Stimulated activated CD8-positive, alpha-beta memory T cell treated with anti-CD3 and anti-CD28 coated beads, Interleukin-2, amount 100 ng/mL, for 48 hours (primary cell): ENCODE measurements around the gene CRABP1.

Experiments used
- DNase-seq, 2 donors: peaks; one replicate each; pipeline ENCODE4 v3.0.0-alpha.2; 2020; ENCODE audit warnings: low read depth in 2 of 2

CRABP1 gene

DNA sequence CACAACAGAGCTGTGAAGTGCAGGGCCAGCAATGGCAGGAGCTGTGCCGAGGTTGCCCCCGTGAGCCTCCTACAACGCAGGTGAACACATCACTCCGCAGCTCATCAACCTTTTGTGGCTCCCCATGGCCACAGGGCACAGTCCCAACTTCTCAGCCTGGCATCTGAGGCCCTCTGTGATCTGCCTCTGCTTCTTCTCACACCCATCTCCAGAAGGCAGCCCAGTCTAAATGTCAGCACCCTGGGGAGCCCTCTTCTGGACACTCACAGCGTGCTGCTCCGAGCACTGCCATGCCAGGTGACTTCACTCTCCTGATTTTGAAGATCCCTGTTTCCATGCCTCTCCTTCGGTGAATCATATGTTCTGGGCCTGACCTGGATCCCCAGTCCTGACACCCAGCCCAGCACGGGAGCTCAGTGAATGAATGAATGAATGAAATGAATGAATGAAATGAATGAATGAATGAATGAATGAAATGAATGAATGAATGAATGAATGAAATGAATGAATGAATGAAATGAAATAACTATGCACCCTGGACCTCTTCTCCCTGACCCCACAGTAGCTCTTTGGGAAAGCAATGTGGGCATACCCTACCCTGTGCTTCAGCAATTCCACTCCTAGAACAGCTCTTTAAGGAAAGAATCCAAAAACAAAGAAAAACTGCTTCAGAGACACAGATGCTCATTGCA is 22.9 kb upstream of the CRABP1 start:
- no peak for DNase-seq

- DNase-seq = no peak
Observed at GRCh38 chr15:78319588-78319987, 20.6 kb upstream of the CRABP1 start.

- no peak for DNase-seq
Observed at GRCh38 chr15:78320183-78320582, 20.0 kb upstream of the CRABP1 start.

GRCh38 chr15:78321041-78321570 is 19.0 kb upstream of the CRABP1 start:
- no peak for DNase-seq

DNA sequence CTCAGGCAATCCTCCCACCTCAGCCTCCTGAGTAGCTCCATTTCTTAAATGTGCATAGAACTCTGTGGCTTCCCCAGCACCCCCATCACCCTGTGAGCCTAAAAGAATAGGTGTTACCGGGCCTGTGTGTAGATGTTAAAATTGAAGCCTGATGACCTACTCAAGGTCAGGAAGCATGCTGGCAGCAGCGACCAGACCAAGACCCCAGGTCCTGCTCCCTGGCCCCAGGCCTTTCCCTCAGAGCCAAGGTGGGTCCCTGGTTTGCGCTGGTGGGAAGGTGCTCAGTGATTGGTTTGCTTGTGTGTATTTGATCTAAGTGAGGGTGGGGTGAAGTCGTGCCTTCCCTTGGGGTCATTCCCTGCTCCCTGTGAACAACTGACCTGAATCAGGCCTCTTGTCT is 18.4 kb upstream of the CRABP1 start:
- no peak for DNase-seq

DNA sequence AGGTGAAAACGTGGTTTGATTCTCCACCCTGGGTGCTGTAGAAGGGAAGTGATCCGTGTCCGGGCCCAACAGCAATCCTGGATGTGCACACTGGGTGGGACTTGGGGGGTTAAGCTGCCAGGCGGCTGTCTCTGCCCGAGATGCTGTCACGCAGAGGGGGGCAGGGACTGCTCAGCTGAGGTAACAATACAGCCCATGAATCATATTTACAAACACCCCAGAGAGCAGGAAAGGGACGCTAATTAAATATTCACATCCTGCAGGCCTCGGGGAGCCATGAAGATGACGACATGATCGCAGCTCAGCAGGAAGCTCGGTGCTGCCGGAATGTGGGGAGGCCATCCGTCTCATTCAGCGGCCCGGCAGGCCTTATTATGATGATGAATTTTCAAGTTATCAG is 17.9 kb upstream of the CRABP1 start:
- no peak for DNase-seq

- DNase-seq = no peak
Observed at GRCh38 chr15:78322724-78323521, 17.2 kb upstream of the CRABP1 start.

DNA sequence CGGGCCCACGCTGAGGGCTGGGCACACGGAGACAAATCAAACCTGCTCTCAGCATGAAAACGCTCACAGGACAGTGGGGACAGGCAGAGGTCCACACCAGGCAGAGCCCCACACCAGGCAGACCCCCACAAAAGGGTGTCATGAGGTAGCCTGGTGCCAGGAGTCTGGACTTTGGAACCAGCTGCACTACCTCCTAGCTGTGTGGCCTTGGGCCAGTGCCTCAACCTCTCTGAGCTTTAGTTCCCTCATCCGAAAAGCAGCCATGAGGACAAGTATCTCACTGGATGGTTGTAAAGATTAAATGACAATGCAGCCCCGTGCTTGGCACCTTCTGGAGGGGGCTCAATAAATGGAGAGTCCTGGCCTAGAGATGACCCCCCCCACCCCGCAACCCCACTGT is 16.5 kb upstream of the CRABP1 start:
- DNase-seq = no peak

- no peak for DNase-seq
Observed at GRCh38 chr15:78324144-78324543, 16.0 kb upstream of the CRABP1 start.

DNA sequence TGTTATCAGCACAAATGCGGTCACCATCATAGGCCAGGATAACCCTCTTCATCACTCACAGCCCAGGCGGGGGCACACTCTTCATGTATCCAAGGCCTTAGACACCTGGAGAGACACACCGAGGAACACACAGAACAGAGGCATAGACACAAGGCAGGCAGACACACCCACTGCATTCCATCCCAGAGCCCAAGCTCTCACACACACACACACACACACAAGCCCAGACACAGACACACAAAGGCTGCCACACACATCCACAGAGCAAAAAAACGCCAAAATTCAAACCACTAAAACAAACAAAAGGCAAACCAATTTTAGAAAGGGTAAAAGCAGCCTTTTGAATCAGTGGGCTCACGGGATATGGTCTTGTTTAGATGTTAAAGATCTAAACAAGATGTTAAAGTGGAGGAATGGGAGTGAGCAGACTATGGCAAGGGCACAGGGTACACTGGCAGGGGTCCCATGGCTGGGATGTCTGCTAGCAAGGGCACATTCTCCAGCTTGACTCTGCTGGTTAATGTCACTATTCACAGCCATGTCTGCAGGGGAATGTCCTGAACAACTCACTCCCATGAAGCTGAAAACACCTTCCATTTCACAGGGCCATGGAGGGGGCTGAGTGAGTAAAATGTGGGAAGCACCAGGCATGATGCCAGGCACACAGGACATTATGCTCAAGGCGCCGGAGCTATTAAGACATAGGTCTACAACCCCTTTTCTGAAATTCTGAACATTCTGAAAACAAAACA is 14.9 kb upstream of the CRABP1 start:
- no peak for DNase-seq

DNA sequence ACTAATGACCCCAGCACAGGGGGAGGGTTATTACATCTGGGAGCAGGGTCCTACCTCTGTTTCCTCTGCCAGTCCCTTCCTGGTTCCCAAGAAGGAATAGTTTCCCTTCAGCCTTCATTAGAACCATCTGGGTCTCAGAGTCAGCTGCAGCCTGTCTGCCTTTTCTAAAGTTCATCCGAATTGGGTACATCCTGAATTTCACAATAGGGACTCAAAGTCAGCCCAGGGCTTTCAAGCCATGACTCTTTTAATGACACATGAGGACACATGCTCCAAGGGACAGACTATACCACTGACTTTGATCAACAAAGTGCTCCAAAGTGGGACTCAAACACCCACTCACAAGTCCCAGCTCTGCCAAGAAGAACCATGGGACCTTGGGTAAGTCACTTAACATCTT is 12.7 kb upstream of the CRABP1 start:
- no peak for DNase-seq

DNA sequence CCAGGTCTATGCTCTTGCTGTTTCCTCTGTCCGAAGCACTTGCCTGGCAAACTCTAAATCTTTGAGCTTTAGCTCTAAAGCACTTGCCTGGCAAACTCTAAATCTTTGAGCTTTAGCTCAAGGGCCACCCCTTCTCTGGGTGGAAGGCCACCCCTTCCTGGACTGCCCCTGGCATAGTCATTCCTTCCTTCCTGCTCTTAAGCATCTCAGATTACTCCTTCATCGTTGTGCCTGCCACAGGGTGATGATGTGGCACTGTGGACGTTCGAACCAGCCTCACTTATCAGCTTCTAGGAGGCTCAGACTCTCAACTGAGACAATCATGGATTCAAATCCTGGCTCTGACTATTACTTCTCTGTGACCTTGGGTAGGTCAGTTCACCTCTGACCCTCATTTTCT is 10.5 kb upstream of the CRABP1 start:
- no peak for DNase-seq

DNA sequence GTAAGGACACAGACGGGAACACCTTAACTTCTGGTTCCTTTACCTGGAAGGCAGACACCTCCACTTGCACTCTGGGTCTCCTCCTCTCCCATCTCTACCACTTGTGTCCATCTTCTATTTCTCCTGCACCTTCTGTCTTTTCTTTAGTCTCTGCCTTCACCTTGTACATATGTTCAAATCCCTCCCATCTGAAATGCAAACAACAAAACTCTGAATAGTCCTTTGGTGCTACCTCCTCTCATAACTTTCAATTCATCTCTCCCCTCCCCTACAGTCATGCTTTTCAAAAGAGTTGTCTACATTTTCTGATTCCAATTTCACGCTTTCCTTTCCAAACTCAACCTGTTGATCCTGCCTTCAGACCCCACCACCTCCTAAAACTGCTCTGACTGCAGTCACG is 5.3 kb upstream of the CRABP1 start:
- no peak for DNase-seq

- DNase-seq = no peak
Observed at GRCh38 chr15:78335985-78336384, 4.2 kb upstream of the CRABP1 start.

DNA sequence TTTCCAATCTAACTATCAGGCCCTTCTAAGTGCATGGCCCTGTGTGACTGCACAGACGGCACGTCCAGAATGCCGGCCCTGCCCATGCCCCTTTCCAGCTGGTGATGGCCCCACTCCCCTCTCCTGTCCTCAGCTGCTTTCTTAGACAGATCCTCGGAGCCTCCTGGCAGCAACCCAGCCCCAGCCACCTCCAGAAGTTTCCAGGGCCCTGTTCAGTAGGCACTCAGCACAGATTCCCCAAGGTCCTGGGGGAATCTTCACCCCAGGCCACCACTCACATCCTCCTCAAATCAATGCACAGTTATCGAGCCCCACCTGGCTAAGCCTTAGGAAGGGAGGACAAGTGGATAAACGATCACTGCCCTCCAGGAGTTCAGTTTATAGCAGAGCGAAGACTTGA is 1.4 kb upstream of the CRABP1 start:
- no peak for DNase-seq

DNA sequence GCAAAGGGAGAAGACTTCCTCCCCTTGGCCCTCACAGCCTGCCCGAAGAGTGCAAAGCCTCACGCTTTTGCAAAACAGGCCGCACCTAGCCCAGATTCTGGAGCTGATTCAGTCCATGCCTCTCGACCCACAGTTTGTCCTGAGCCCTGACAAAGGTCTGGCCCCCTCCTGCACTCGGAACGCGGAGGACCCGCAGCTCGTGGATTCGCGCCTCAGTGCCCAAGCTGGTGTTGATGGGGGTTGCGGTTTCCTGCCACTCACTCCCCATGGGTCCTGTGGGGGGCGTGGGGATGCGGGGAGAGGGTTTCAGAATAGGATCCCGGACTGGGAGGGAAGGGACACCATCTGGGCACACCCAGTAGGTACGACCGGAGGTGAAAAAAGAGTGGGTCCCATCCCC is 594 bp upstream of the CRABP1 start:
- no peak for DNase-seq

DNA sequence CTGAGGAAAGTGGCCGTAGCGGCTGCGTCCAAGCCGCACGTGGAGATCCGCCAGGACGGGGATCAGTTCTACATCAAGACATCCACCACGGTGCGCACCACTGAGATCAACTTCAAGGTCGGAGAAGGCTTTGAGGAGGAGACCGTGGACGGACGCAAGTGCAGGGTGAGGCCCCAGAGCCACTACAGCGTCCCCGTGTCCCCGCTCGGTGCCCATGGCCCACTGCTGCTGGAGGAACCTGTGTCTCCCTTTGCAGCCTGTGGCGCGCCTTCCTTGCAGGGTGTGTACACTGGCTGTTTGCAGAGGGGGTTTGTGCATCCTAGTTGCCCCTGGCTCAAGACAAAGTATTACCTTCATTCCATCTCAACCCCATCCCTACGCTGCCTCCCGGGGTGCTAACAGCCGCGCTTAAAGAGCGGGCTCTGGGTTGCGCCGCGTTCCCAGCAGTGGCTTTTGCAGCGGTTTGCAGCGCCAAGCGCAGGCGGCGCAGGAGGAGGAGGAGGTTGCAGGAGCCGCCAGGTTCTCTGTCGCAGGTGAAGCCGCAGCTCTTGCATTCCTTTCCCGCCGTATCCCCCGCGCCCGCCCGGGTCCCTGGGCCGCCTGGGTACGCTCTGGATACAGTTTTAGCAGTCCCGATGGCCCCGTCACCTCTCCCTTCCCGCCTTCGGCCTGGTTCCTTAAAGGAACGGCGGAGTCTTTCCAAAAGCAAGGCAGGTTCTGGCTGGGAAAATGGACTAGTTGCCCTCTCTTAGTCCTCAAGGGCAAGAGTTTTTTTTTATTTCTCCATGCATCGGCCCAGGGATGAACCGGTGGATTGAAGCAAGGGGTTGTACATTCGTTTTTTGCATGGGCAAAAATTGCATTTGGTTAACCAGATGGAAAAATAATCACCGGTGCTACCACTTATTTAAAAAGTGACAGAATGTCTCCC is 1.2 kb downstream of the CRABP1 start:
- DNase-seq = no peak

- no peak for DNase-seq
Observed at GRCh38 chr15:78342021-78342420, 1.9 kb downstream of the CRABP1 start.

- no peak for DNase-seq
Observed at GRCh38 chr15:78343276-78344060, 3.3 kb downstream of the CRABP1 start.

DNA sequence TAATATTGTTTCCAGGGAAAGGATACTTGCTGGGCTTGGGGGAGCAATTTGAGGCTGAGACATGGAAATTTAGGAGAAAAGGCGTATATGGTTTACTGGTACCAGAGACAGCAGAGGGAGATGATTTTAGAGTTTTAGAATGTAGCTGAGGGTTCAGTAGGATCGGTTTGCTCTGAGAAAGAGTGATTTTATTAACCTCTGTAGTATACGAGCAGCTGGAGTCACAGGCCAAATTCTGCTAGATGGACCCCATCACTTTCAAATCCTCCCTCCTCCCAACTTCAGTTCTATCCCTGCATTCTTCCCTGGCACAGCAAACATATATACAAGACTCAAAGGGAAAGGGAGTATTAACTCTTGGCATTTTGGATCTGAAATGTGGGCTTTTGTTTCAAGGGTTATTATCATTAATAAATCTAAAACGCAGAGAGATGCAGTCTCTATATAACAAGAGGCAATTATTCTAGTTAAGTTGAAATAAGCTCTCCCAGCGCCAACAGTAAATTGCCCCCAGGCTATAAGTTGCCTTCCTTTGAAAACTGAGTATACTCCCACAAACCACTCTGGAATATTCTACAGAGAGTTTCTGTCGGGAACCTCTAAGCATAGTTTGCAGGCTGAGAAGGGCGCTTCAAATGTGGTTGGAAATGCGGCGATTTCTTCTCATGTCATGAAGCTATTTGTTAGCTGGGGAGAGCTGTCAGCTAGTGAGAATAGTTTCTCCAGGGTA is 5.4 kb downstream of the CRABP1 start:
- no peak for DNase-seq
